T-cell (primary cell): ENCODE measurements around the gene EIF1AX. TPM values are rescaled to one million over a fixed set of nuclear protein-coding genes. Genes with fewer than 3 reads are reported as not detected.

Source experiments
- ATAC-seq, 4 experiments: fragments of 200-7000 bp in 3 of 4; fragments of 150-1000 bp in 1 of 4; cut with Tn5 transposase; replicated peaks in 1 of 4; 1 replicate in 3 of 4; 2 replicates in 1 of 4; pipeline ENCODE4 v1.10.0; 2021; ENCODE audit warnings: moderate library complexity in 3 of 4, mild to moderate bottlenecking in 2 of 4, moderate number of reproducible peaks in 1 of 4
- CTCF ChIA-PET, 2 donors: fragments of 300-600 bp; sonication (Branson Sonifier 250); formaldehyde crosslinking; loops; one replicate each; lab custom pipeline; 2022; ENCODE audit warnings: antibody characterized with exemption in 2 of 2; lab: Charles Lee
- POLR2A ChIA-PET, 2 donors: fragments of 300-600 bp; sonication (Branson Sonifier 250); formaldehyde crosslinking; loops; one replicate each; lab custom pipeline; 2022; ENCODE audit warnings: antibody characterized with exemption in 2 of 2; lab: Charles Lee
- DNase-seq, 35 experiments: peaks; one replicate each; pipeline versions ENCODE4 v3.0.0 to v3.0.0-alpha.2; 2013 to 2023
- H3K27ac ChIP-seq: one replicate; pipeline ENCODE4 v1.5.1; 2013; ENCODE audit warnings: low read length
- H3K27me3 ChIP-seq, 2 experiments: replicated peaks in 1 of 2; 1 replicate in 1 of 2; 2 replicates in 1 of 2; pipeline versions ENCODE4 v1.6.1 to v1.7.0; 2013; ENCODE audit warnings: low read length in 1 of 2, mixed read lengths in 1 of 2; ENCODE audit not compliant: control insufficient read depth in 2 of 2, insufficient read depth in 2 of 2; ENCODE audit errors: extremely low read depth in 1 of 2
- H3K36me3 ChIP-seq, 2 donors: 1 replicate in 1 of 2; 2 replicates in 1 of 2; pipeline versions ENCODE4 v1.6.1 to v1.7.0; 2013; ENCODE audit warnings: low read length in 1 of 2; ENCODE audit not compliant: control insufficient read depth in 2 of 2, insufficient read depth in 1 of 2; ENCODE audit errors: extremely low read depth in 1 of 2
- H3K4me1 ChIP-seq, 2 experiments: 1 replicate in 1 of 2; 2 replicates in 1 of 2; pipeline versions ENCODE4 v1.6.1 to v1.7.0; 2013; ENCODE audit warnings: low read length in 2 of 2, mixed read lengths in 1 of 2; ENCODE audit not compliant: insufficient read depth in 2 of 2, control insufficient read depth in 1 of 2; ENCODE audit errors: extremely low read depth in 1 of 2
- H3K4me3 ChIP-seq, 2 donors: 1 replicate in 1 of 2; 2 replicates in 1 of 2; pipeline versions ENCODE4 v1.5.1 to v1.7.0; 2013; ENCODE audit warnings: mild to moderate bottlenecking in 2 of 2, low read length in 1 of 2, moderate library complexity in 1 of 2; ENCODE audit not compliant: control insufficient read depth in 1 of 2; ENCODE audit errors: extremely low read depth in 1 of 2
- H3K9me3 ChIP-seq: 2 replicates; pipeline ENCODE4 v1.7.0; 2013
- H3K27ac Mint-ChIP-seq, 2 donors: one replicate each; pipeline ENCODE4 v1.8.0; 2020 to 2021; ENCODE audit warnings: mild to moderate bottlenecking in 2 of 2, mixed read lengths in 2 of 2
- H3K27me3 Mint-ChIP-seq, 2 donors: one replicate each; pipeline ENCODE4 v1.8.0; 2021 to 2022; ENCODE audit warnings: mixed read lengths in 2 of 2
- H3K36me3 Mint-ChIP-seq: one replicate; pipeline ENCODE4 v1.8.0; 2021; ENCODE audit warnings: mixed read lengths
- H3K4me1 Mint-ChIP-seq, 3 donors: one replicate each; pipeline ENCODE4 v1.8.0; 2020 to 2022; ENCODE audit warnings: mixed read lengths in 3 of 3, mild to moderate bottlenecking in 1 of 3
- H3K4me3 Mint-ChIP-seq, 3 donors: one replicate each; pipeline ENCODE4 v1.8.0; 2020 to 2022; ENCODE audit warnings: mild to moderate bottlenecking in 3 of 3, mixed read lengths in 3 of 3, moderate library complexity in 3 of 3
- H3K9me3 Mint-ChIP-seq, 3 donors: one replicate each; pipeline ENCODE4 v1.8.0; 2020 to 2022; ENCODE audit warnings: mixed read lengths in 3 of 3
- WGBS: methylation state at CpG from one replicate; pipeline ENCODE4 v1.1.5; 2013; ENCODE audit warnings: missing lambda C conversion rate; ENCODE audit not compliant: insufficient coverage; 5-methylcytosine and 5-hydroxymethylcytosine counted together
- total RNA-seq, 35 experiments: library from RNA in 6 of 35; stranded (reverse) in 6 of 35; fragments of 120-200 nt in 1 of 35; gene quantifications; one replicate each; pipeline versions ENCODE4 v1.2.1 to v1.2.4 and lab custom pipeline; 2013 to 2026

Gene EIF1AX
- total RNA-seq, 5 donors from 2014 or later (not counting 1 experiment from before 2014, with no cell fraction given), result 39.6 to 81.8 (median 52.6) TPM

- Mint-ChIP-seq H3K36me3 (peaks cover 17% of the 10 kb centered on the region), H3K9me3 (no peaks in the 10 kb centered on the region), H3K27ac (no peak overlapping the region), H3K4me1 (peaks cover 0 to 5% (median 1%) of the 10 kb centered on the region in 3 donors), H3K4me3 (no peak overlapping the region), H3K27me3 (no peaks in the 10 kb centered on the region)
- DNase-seq, result no peak
- H3K36me3 ChIP-seq, result peaks cover 0 to 4% of the 10 kb centered on the region in 2 donors
- WGBS, result no CpG with 5 or more reads among the region's 1 CpG
- H3K4me3 ChIP-seq, result no peak overlapping the region
- ChIA-PET POLR2A (no interaction called here), CTCF (no interaction called here)
- no peaks in the 10 kb centered on the region for H3K27me3 ChIP-seq
- peaks cover 0 to 1% of the 10 kb centered on the region in 2 experiments for H3K4me1 ChIP-seq
- H3K9me3 ChIP-seq, result no peaks in the 10 kb centered on the region
- no peak for ATAC-seq
- H3K27ac ChIP-seq, result no peak overlapping the region
These were observed 5.9 kb upstream of the EIF1AX start for GRCh38 chrX:20147561-20147960.

- POLR2A ChIA-PET, result interaction anchor here in 1 of 2 donors (0.6 to 0.7 kb wide), 2 partner anchors 108 to 1596 kb away, joined by 5 to 7 read pairs; no protein-coding TSS in a partner anchor
- no CpG with 5 or more reads among the region's 3 CpGs for WGBS
- no peak overlapping the region for H3K27ac ChIP-seq
These were observed 2.9 kb upstream of the EIF1AX start for GRCh38 chrX:20144491-20144890.

GRCh38 chrX:20143561-20143960, 1.9 kb upstream of the EIF1AX start:
- Mint-ChIP-seq H3K36me3 (peaks cover 5% of the 10 kb centered on the region), H3K4me3 (peak overlapping the region in 1 of 3 donors; percentile 89)
- WGBS, result no CpG with 5 or more reads among the region's 2 CpGs

More at GRCh38 chrX:20144491-20144890, 2.9 kb upstream of the EIF1AX start:
- H3K4me1 Mint-ChIP-seq, result peaks cover 12 to 16% (median 15%) of the 10 kb centered on the region in 3 donors
- DNase-seq (no peak), ATAC-seq (no peak)
- H3K27ac Mint-ChIP-seq, result no peak overlapping the region
- Histone ChIP-seq H3K27me3 (no peaks in the 10 kb centered on the region), H3K36me3 (no peaks in the 10 kb centered on the region), H3K9me3 (no peaks in the 10 kb centered on the region), H3K4me1 (peaks cover 7 to 13% of the 10 kb centered on the region in 2 experiments), H3K4me3 (no peak overlapping the region)
- no peaks in the 10 kb centered on the region for H3K9me3 Mint-ChIP-seq
- no peak overlapping the region for H3K4me3 Mint-ChIP-seq
- no peaks in the 10 kb centered on the region for H3K27me3 Mint-ChIP-seq
- CTCF ChIA-PET, result interaction anchor here in 1 of 2 donors (0.7 kb wide), 1 partner anchor 553 kb away, joined by 3 read pairs; no protein-coding TSS in a partner anchor
- peaks cover 4% of the 10 kb centered on the region for H3K36me3 Mint-ChIP-seq

GRCh38 chrX:20143111-20143510, 1.5 kb upstream of the EIF1AX start:
- H3K27ac ChIP-seq, result no peak overlapping the region
- Mint-ChIP-seq H3K4me1 (peaks cover 17 to 26% (median 25%) of the 10 kb centered on the region in 3 donors), H3K4me3 (peak overlapping the region; percentile 68 to 89 (median 71)), H3K9me3 (no peaks in the 10 kb centered on the region), H3K36me3 (peaks cover 5% of the 10 kb centered on the region), H3K27me3 (no peaks in the 10 kb centered on the region), H3K27ac (peak overlapping the region in 1 of 2 donors; percentile 66)
- CTCF ChIA-PET, result no interaction called here
- ATAC-seq (no peak), DNase-seq (no peak)
- WGBS, result no CpG with 5 or more reads among the region's 6 CpGs
- no peaks in the 10 kb centered on the region for H3K27me3 ChIP-seq
- H3K4me1 ChIP-seq, result peaks cover 9 to 18% of the 10 kb centered on the region in 2 experiments
- H3K9me3 ChIP-seq, result no peaks in the 10 kb centered on the region
- peaks cover 0 to 2% of the 10 kb centered on the region in 2 donors for H3K36me3 ChIP-seq
- H3K4me3 ChIP-seq, result no peak overlapping the region
- POLR2A ChIA-PET, result no interaction called here

More at GRCh38 chrX:20143561-20143960, 1.9 kb upstream of the EIF1AX start:
- Mint-ChIP-seq H3K27me3 (no peaks in the 10 kb centered on the region), H3K27ac (peak overlapping the region in 1 of 2 donors; percentile 11), H3K9me3 (no peaks in the 10 kb centered on the region), H3K4me1 (peaks cover 18 to 25% (median 24%) of the 10 kb centered on the region in 3 donors)
- H3K27me3 ChIP-seq, result no peaks in the 10 kb centered on the region
- H3K27ac ChIP-seq, result no peak overlapping the region
- ATAC-seq, result no peak
- no peaks in the 10 kb centered on the region for H3K9me3 ChIP-seq
- H3K36me3 ChIP-seq, result no peaks in the 10 kb centered on the region
- H3K4me1 ChIP-seq, result peaks cover 9 to 18% of the 10 kb centered on the region in 2 experiments
- no peak for DNase-seq
- ChIA-PET POLR2A (no interaction called here), CTCF (no interaction called here)
- H3K4me3 ChIP-seq, result no peak overlapping the region

- Histone ChIP-seq H3K4me3 (peak overlapping the region; percentile 80 to 86), H3K27ac (no peak overlapping the region), H3K9me3 (no peaks in the 10 kb centered on the region), H3K27me3 (no peaks in the 10 kb centered on the region), H3K36me3 (peaks cover 7 to 16% of the 10 kb centered on the region in 2 donors), H3K4me1 (peaks cover 9 to 18% of the 10 kb centered on the region in 2 experiments)
- DNase-seq (no peak), ATAC-seq (no peak)
- ChIA-PET POLR2A (no interaction called here), CTCF (no interaction called here)
- no CpG with 5 or more reads among the region's 3 CpGs for WGBS
- Mint-ChIP-seq H3K4me3 (peak overlapping the region; percentile 85 to 91 (median 89)), H3K27me3 (no peaks in the 10 kb centered on the region), H3K36me3 (peaks cover 18% of the 10 kb centered on the region), H3K9me3 (no peaks in the 10 kb centered on the region), H3K4me1 (peaks cover 36 to 47% (median 45%) of the 10 kb centered on the region in 3 donors), H3K27ac (peak overlapping the region; percentile 46 to 91)
These were observed 1.2 kb downstream of the EIF1AX start for GRCh38 chrX:20140420-20140819.

DNA sequence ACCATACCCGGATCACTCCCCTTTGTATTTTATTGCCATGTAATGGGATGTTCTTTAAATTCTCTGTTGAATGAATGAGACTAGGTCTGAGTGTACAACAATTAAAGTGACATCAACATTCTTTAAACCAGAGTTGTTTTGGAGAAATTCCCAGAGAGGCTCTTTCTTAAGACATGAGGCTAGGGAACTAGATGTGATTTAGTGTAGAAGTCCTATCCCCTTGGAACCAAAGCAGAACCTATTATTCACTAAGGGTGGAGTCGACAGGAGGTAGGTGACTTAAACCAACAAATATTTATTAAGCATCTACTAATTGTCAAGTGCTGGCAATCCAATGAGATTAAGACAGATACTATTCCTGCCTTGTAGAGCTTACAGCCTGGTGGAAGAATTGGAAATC, 1.7 kb downstream of the EIF1AX start:
- WGBS, result no CpG with 5 or more reads among the region's 2 CpGs
- no peak for ATAC-seq
- Mint-ChIP-seq H3K4me3 (peak overlapping the region; percentile 85 to 91 (median 89)), H3K36me3 (peaks cover 18% of the 10 kb centered on the region), H3K4me1 (peaks cover 36 to 52% (median 46%) of the 10 kb centered on the region in 3 donors), H3K9me3 (no peaks in the 10 kb centered on the region), H3K27ac (peak overlapping the region in 1 of 2 donors; percentile 28), H3K27me3 (no peaks in the 10 kb centered on the region)
- Histone ChIP-seq H3K27me3 (no peaks in the 10 kb centered on the region), H3K4me1 (peaks cover 9 to 18% of the 10 kb centered on the region in 2 experiments), H3K9me3 (no peaks in the 10 kb centered on the region), H3K4me3 (peak overlapping the region in 1 of 2 donors; percentile 80), H3K36me3 (peaks cover 10 to 20% of the 10 kb centered on the region in 2 donors), H3K27ac (no peak overlapping the region)
- no peak for DNase-seq
- ChIA-PET CTCF (no interaction called here), POLR2A (interaction anchor here in 1 of 2 donors (0.6 kb wide), 1 partner anchor 290 kb away, joined by 9 read pairs; no protein-coding TSS in a partner anchor)
